GM12878 (cell line): ENCODE measurements around the gene DEPDC1.
"Not testable (repeated sequence)": the region's sequence is repeated elsewhere in the genome, so short reads cannot be mapped to it uniquely, and the experiment has no call there.

Experiments
- EGR1 ChIP-seq, 2 experiments: IDR thresholded peaks; 1 replicate in 1 of 2; 2 replicates in 1 of 2; pipeline ENCODE4 v1.6.1; 2011 to 2012; ENCODE audit warnings: low read depth in 2 of 2, low read length in 2 of 2, borderline replicate concordance in 1 of 2, mild to moderate bottlenecking in 1 of 2, moderate library complexity in 1 of 2
- NKRF ChIP-seq: fragments of 450-650 bp; conservative IDR thresholded peaks from 2 replicates; pipeline ENCODE4 v1.6.1; 2017; ENCODE audit warnings: mild to moderate bottlenecking, moderate library complexity
- POLR2A ChIP-seq: IDR thresholded peaks from 2 replicates; pipeline ENCODE4 v1.6.1; 2011; ENCODE audit warnings: low read depth, mild to moderate bottlenecking, low read length
- POLR2AphosphoS5 ChIP-seq: IDR thresholded peaks from 2 replicates; pipeline ENCODE4 v1.6.1; 2011; ENCODE audit warnings: mild to moderate bottlenecking, low read length, inconsistent platforms

- not testable (repeated sequence) for TF ChIP-seq POLR2AphosphoS5; POLR2A; EGR1 (IDR thresholded peaks at IDR 0.05; ENCODE audit: borderline replicate concordance in 1 of 2, low read depth in 2 of 2, low read length in 2 of 2); NKRF
These were observed 20.3 kb downstream of the DEPDC1 start for GRCh38 chr1:68476626-68477025.
